ENCODE data around the gene RAB1A.

GRCh38 chr2:65075176-65075575 is 54.7 kb downstream of the RAB1A start:
- TF ChIP-seq, protein P1, sequence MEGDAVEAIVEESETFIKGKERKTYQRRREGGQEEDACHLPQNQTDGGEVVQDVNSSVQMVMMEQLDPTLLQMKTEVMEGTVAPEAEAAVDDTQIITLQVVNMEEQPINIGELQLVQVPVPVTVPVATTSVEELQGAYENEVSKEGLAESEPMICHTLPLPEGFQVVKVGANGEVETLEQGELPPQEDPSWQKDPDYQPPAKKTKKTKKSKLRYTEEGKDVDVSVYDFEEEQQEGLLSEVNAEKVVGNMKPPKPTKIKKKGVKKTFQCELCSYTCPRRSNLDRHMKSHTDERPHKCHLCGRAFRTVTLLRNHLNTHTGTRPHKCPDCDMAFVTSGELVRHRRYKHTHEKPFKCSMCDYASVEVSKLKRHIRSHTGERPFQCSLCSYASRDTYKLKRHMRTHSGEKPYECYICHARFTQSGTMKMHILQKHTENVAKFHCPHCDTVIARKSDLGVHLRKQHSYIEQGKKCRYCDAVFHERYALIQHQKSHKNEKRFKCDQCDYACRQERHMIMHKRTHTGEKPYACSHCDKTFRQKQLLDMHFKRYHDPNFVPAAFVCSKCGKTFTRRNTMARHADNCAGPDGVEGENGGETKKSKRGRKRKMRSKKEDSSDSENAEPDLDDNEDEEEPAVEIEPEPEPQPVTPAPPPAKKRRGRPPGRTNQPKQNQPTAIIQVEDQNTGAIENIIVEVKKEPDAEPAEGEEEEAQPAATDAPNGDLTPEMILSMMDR (optimal IDR thresholded peaks at IDR 0.05 in 1 of 3, IDR thresholded peaks at IDR 0.05 in 1 of 3, conservative IDR thresholded peaks at IDR 0.05 in 1 of 3; ENCODE audit: extremely low read depth in 1 of 3, insufficient read depth in 2 of 3, low read length in 3 of 3), result no peak
- TF ChIP-seq EZH2 (IDR thresholded peaks at IDR 0.05; ENCODE audit: low read length), result no peak
